Endothelial cell of umbilical vein (primary cell): Measurements from ENCODE around the gene SPON1. TPM values are rescaled to one million over a fixed set of nuclear protein-coding genes. Genes with fewer than 3 reads are reported as not detected.
A peak's percentile ranks its signal among the peaks of the same experiment; 100 is the strongest.

ENCODE experiments used
- BruUV-seq: library from RNA; stranded (reverse); fragments of 400-500 nt; replicated peaks from 2 replicates; lab custom pipeline; 2021; lab: Mats Ljungman, UMichigan
- CTCF ChIA-PET: fragments of 300-600, 350-600 bp; sonication (Branson Sonifier 250); formaldehyde crosslinking; loops from one replicate; lab custom pipeline; 2021; ENCODE audit warnings: antibody characterized with exemption, inconsistent platforms; lab: Charles Lee
- POLR2A ChIA-PET: fragments of 300-600, 350-600 bp; sonication (Branson Sonifier 250); formaldehyde crosslinking; loops from one replicate; lab custom pipeline; 2021; ENCODE audit warnings: antibody characterized with exemption, inconsistent platforms; lab: Charles Lee
- DNase-seq: peaks from one replicate; pipeline ENCODE4 v3.0.0-alpha.2; 2011; ENCODE audit warnings: low read depth, low spot score
- FAIRE-seq: peaks from 2 replicates; lab custom pipeline; 2011; peaks lifted over from hg19 to GRCh38; lab: Jason Lieb, UNC
- H2AFZ ChIP-seq: 2 replicates; pipeline ENCODE4 v1.6.0; 2012; ENCODE audit warnings: low read depth, low read length, control low read depth, inconsistent platforms
- H3K27ac ChIP-seq: 2 replicates; pipeline ENCODE4 v1.5.1; 2011; ENCODE audit warnings: low read depth, mild to moderate bottlenecking, control low read depth, low read length, moderate library complexity; ENCODE audit not compliant: insufficient read depth
- H3K27me3 ChIP-seq, 2 experiments: 2 replicates each; pipeline versions ENCODE4 v1.6.0 to v1.6.1; 2011; ENCODE audit warnings: low read length in 2 of 2, mixed read lengths in 1 of 2; ENCODE audit not compliant: control insufficient read depth in 2 of 2, insufficient read depth in 2 of 2
- H3K36me3 ChIP-seq, 2 experiments: 2 replicates in 1 of 2; 3 replicates in 1 of 2; pipeline ENCODE4 v1.5.1; 2011; ENCODE audit warnings: low read length in 2 of 2, mild to moderate bottlenecking in 1 of 2, moderate library complexity in 1 of 2; ENCODE audit not compliant: control insufficient read depth in 2 of 2, insufficient read depth in 2 of 2; ENCODE audit errors: extremely low read depth in 1 of 2
- H3K4me1 ChIP-seq: 3 replicates; pipeline ENCODE4 v1.5.1; 2011; ENCODE audit warnings: mild to moderate bottlenecking, low read length; ENCODE audit not compliant: control insufficient read depth, insufficient read depth; ENCODE audit errors: extremely low read depth
- H3K4me2 ChIP-seq: 2 replicates; pipeline ENCODE4 v1.6.1; 2011; ENCODE audit warnings: low read length, control low read depth, mixed read lengths; ENCODE audit not compliant: insufficient read depth
- H3K4me3 ChIP-seq, 3 experiments: fragments of 200-600 bp in 1 of 3; sonication (generic), shearing (Covaris generic) in 1 of 3; replicated peaks in 1 of 3; 2 replicates each; pipeline ENCODE4 v1.5.1; 2011 to 2016; ENCODE audit warnings: control low read depth in 3 of 3, low read length in 3 of 3, mild to moderate bottlenecking in 2 of 3, inconsistent platforms in 1 of 3, low read depth in 1 of 3, moderate library complexity in 1 of 3; ENCODE audit not compliant: insufficient read depth in 1 of 3
- H3K79me2 ChIP-seq: 2 replicates; pipeline ENCODE4 v1.6.0; 2012; ENCODE audit warnings: low read length, inconsistent platforms; ENCODE audit not compliant: control insufficient read depth, insufficient read depth
- H3K9ac ChIP-seq: replicated peaks from 2 replicates; pipeline ENCODE3; 2011; ENCODE audit warnings: low read length, control low read depth; ENCODE audit not compliant: insufficient read depth; ENCODE audit errors: extremely low read depth
- H3K9me1 ChIP-seq: replicated peaks from 3 replicates; pipeline ENCODE4 v1.6.0; 2011; ENCODE audit warnings: mild to moderate bottlenecking, low read length; ENCODE audit not compliant: control insufficient read depth, insufficient read depth; ENCODE audit errors: extremely low read depth
- H3K9me3 ChIP-seq: replicated peaks from 2 replicates; pipeline ENCODE4 v1.5.1; 2012; ENCODE audit warnings: low read length, inconsistent platforms; ENCODE audit not compliant: control insufficient read depth, insufficient read depth
- H4K20me1 ChIP-seq: replicated peaks from 2 replicates; pipeline ENCODE3; 2011; ENCODE audit warnings: mild to moderate bottlenecking, low read length; ENCODE audit not compliant: control insufficient read depth, insufficient read depth; ENCODE audit errors: extremely low read depth
- EZH2 ChIP-seq: IDR thresholded peaks from 2 replicates; pipeline ENCODE4 v1.6.1; 2012; ENCODE audit warnings: borderline replicate concordance, low read depth, mild to moderate bottlenecking, moderate library complexity, low read length, inconsistent platforms; ENCODE audit not compliant: severe bottlenecking
- FOS ChIP-seq: IDR thresholded peaks from 2 replicates; pipeline ENCODE4 v1.6.1; 2011; ENCODE audit warnings: mild to moderate bottlenecking, low read length, moderate library complexity, borderline replicate concordance; ENCODE audit not compliant: insufficient read depth
- GATA2 ChIP-seq: IDR thresholded peaks from 2 replicates; pipeline ENCODE4 v1.7.0; 2011; ENCODE audit warnings: low read depth, mild to moderate bottlenecking, moderate library complexity, mixed read lengths, low read length; ENCODE audit not compliant: insufficient read length, insufficient read depth
- JUN ChIP-seq: IDR thresholded peaks from 2 replicates; pipeline ENCODE4 v1.6.1; 2011; ENCODE audit warnings: borderline replicate concordance, low read depth; ENCODE audit not compliant: insufficient read length, insufficient read depth
- MYC ChIP-seq: IDR thresholded peaks from one replicate; pipeline ENCODE4 v1.6.1; 2011; ENCODE audit warnings: mild to moderate bottlenecking, low read depth, low read length
- POLR2A ChIP-seq: IDR thresholded peaks from 2 replicates; pipeline ENCODE4 v1.6.1; 2012; ENCODE audit warnings: low read depth, mild to moderate bottlenecking, control low read depth, low read length
- dilution Hi-C: fragments of 300-500 bp; cut with MboI; formaldehyde crosslinking; loops from one replicate; pipeline ENCODE4 v1.15.0; 2019; ENCODE audit warnings: low sequenced_read_pairs; ENCODE audit not compliant: extremely low pct_ligation_motif_present
- intact Hi-C: fragments of 100-400 bp; cut with micrococcal nuclease; formaldehyde crosslinking; loops from one replicate; pipeline ENCODE4 v1.10.0; 2022
- polyA plus RNA-seq, 4 experiments: library from polyadenylated mRNA; depleted of rRNA in 3 of 4; stranded (reverse) in 3 of 4; unstranded in 1 of 4; fragments of >200 nt; gene quantifications; 2 replicates each; pipeline versions ENCODE4 v1.2.1 to v1.2.3, GENCODE V29; 2011 to 2012; ENCODE audit warnings: missing spikeins in 1 of 4
- total RNA-seq: library from RNA; stranded (reverse); gene quantifications from 2 replicates; pipeline ENCODE4 v1.2.3, GENCODE V29; 2021
- TF ChIP-seq, protein P1 (sequence below): IDR thresholded peaks from 2 replicates; pipeline ENCODE4 v1.6.1; 2011; ENCODE audit not compliant: insufficient read depth, insufficient read length
- TF ChIP-seq, protein P2 (sequence below), 2 donors: IDR thresholded peaks; 1 replicate in 1 of 2; 2 replicates in 1 of 2; pipeline ENCODE4 v1.5.1; 2011; ENCODE audit warnings: low read length in 2 of 2, mild to moderate bottlenecking in 2 of 2, moderate library complexity in 2 of 2, control low read depth in 1 of 2, inconsistent platforms in 1 of 2, low read depth in 1 of 2; ENCODE audit not compliant: insufficient read depth in 1 of 2; ENCODE audit errors: extremely low read depth in 1 of 2

The SPON1 gene
- total and polyA plus RNA-seq, 2 donors (not counting 3 experiments of a cell fraction or from before 2014, with no cell fraction given): 0.31 TPM; not detected in 1

DNA sequence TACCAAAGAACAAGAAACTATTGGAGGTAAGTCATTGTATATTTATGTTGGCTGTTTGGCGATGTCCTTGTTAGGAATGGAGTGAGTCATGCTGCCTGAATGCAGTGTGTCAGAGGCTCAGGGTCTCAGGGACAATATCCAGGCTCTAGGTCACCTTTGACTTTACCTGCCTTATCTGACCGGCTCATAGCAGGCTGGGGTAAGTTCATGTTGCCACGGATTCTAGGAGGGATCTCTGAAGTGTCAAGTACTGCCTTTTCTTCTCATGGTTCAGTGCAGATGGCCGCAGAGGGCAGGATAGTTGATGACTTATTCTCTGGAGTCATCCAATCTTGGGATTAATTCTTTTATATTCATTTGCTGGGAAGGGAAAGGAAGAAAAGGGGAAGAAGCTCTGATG, 53.2 kb downstream of the SPON1 start:
- dilution Hi-C loops (no loop called here), intact Hi-C loops (no loop called here)
- no TSS peak for BruUV-seq
- Histone ChIP-seq H3K27ac (no peak overlapping the region), H3K9ac (no peak overlapping the region), H3K9me3 (no peaks in the 10 kb centered on the region), H3K4me3 (no peak overlapping the region), H2AFZ (no peak overlapping the region), H3K79me2 (no peaks in the 10 kb centered on the region), H3K27me3 (no peaks in the 10 kb centered on the region), H4K20me1 (no peaks in the 10 kb centered on the region), H3K4me1 (peaks cover 3% of the 10 kb centered on the region), H3K36me3 (no peaks in the 10 kb centered on the region), H3K9me1 (no peaks in the 10 kb centered on the region), H3K4me2 (no peak overlapping the region)
- DNase-seq: peak; percentile 78
- POLR2A ChIA-PET: no interaction called here
- peak; percentile 88 for FAIRE-seq
- TF ChIP-seq MYC: no peak
- TF ChIP-seq, protein P1, sequence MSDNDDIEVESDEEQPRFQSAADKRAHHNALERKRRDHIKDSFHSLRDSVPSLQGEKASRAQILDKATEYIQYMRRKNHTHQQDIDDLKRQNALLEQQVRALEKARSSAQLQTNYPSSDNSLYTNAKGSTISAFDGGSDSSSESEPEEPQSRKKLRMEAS: no peak
- TF ChIP-seq EZH2: no peak
- TF ChIP-seq FOS: peak; percentile 67
- TF ChIP-seq GATA2: peak; percentile 68
- TF ChIP-seq, protein P2, sequence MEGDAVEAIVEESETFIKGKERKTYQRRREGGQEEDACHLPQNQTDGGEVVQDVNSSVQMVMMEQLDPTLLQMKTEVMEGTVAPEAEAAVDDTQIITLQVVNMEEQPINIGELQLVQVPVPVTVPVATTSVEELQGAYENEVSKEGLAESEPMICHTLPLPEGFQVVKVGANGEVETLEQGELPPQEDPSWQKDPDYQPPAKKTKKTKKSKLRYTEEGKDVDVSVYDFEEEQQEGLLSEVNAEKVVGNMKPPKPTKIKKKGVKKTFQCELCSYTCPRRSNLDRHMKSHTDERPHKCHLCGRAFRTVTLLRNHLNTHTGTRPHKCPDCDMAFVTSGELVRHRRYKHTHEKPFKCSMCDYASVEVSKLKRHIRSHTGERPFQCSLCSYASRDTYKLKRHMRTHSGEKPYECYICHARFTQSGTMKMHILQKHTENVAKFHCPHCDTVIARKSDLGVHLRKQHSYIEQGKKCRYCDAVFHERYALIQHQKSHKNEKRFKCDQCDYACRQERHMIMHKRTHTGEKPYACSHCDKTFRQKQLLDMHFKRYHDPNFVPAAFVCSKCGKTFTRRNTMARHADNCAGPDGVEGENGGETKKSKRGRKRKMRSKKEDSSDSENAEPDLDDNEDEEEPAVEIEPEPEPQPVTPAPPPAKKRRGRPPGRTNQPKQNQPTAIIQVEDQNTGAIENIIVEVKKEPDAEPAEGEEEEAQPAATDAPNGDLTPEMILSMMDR (IDR thresholded peaks at IDR 0.05; ENCODE audit: extremely low read depth in 1 of 2, insufficient read depth in 1 of 2, low read depth in 1 of 2, low read length in 2 of 2): no peak
- peak; percentile 64 for TF ChIP-seq JUN
- no peak for TF ChIP-seq POLR2A
- CTCF ChIA-PET: no interaction called here
